Prostate gland (tissue), 2 donors: Measurements from ENCODE around the gene ZDHHC18.

Experiments used
- POLR2A ChIP-seq: fragments of 450-650 bp; IDR thresholded peaks from one replicate; pipeline ENCODE4 v1.6.1; 2016; ENCODE audit warnings: antibody characterized with exemption, mild to moderate bottlenecking
- TF ChIP-seq, protein P1 (sequence below), 4 experiments: fragments of 200-600 bp in 2 of 4; fragments of 450-650 bp in 2 of 4; sonication (generic) in 2 of 4; IDR thresholded peaks; 1 replicate in 3 of 4; 2 replicates in 1 of 4; pipeline ENCODE4 v1.5.1; 2016 to 2019; ENCODE audit warnings: antibody characterized with exemption in 4 of 4, mild to moderate bottlenecking in 2 of 4, moderate library complexity in 2 of 4

DNA sequence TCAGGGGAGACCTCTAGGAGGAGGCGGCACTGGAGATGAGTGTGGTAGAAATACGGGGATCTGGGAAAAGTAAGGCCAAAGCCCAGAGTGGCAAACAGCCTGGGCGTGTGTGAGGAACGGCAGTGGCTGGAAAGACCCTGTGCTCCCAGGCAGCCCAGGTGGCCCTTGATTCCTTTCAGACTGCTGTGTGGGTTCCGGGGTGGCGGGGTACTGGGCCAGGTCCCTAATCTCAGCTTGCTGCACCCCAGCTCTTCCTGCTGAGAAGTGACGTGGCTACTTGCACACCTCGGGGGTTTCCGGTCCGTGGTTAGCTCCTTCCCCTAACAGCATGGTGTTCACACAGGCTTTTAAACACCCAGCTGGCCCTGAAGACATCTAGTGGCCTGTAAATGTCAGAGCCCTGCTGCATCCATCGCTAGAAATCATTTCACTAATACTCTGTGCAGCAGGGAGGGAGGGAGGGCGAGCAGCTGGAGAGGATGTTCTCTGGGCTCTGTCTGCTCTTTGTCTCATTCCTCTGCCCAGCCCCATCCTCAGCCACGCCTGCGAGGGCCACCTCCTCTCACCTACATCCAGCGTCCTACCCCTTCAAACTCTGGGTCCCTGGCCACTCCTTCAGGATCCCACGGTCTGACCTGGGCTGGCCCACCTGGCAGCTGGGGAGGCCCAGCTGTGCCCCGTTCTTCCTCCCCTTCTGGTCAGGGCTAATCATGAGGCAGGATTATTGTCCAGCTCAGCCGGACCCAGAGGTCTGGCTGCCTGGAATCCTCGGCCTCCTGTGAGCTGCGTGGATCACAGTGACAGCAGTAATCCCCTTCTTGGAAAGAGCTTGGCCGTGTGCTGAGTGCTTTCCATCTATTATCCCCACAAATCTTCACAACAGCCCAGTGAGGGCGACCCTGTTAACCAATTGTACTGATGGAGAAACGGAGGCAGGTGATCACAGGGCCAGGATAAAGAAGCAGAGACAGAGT lies 7.2 kb downstream of the ZDHHC18 start:
- TF ChIP-seq, protein P1, sequence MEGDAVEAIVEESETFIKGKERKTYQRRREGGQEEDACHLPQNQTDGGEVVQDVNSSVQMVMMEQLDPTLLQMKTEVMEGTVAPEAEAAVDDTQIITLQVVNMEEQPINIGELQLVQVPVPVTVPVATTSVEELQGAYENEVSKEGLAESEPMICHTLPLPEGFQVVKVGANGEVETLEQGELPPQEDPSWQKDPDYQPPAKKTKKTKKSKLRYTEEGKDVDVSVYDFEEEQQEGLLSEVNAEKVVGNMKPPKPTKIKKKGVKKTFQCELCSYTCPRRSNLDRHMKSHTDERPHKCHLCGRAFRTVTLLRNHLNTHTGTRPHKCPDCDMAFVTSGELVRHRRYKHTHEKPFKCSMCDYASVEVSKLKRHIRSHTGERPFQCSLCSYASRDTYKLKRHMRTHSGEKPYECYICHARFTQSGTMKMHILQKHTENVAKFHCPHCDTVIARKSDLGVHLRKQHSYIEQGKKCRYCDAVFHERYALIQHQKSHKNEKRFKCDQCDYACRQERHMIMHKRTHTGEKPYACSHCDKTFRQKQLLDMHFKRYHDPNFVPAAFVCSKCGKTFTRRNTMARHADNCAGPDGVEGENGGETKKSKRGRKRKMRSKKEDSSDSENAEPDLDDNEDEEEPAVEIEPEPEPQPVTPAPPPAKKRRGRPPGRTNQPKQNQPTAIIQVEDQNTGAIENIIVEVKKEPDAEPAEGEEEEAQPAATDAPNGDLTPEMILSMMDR (IDR thresholded peaks at IDR 0.05) = no peak
- TF ChIP-seq POLR2A = no peak
